Brain microvascular endothelial cell (primary cell): Measurements from ENCODE around the gene CDH24.
A peak's percentile ranks its signal among the peaks of the same experiment; 100 is the strongest.

Experiments used
- DNase-seq: peaks from one replicate; pipeline ENCODE4 v3.0.0-alpha.2; 2020
- H3K27ac ChIP-seq: fragments of 250-450 bp; sonication (Bioruptor Pico); 2 replicates; pipeline ENCODE4 v1.5.1; 2020; ENCODE audit warnings: mild to moderate bottlenecking, moderate library complexity
- H3K27me3 ChIP-seq: fragments of 250-450 bp; sonication (Bioruptor Pico); replicated peaks from 2 replicates; pipeline ENCODE4 v1.5.1; 2020; ENCODE audit warnings: mild to moderate bottlenecking
- H3K36me3 ChIP-seq: fragments of 250-450 bp; sonication (Bioruptor Pico); replicated peaks from 2 replicates; pipeline ENCODE4 v1.5.1; 2020; ENCODE audit warnings: mild to moderate bottlenecking
- H3K4me3 ChIP-seq: 2 replicates; pipeline ENCODE4 v1.5.1; 2011; ENCODE audit warnings: low read depth, mild to moderate bottlenecking, control low read depth, low read length, moderate library complexity
- CTCF ChIP-seq: IDR thresholded peaks from 2 replicates; pipeline ENCODE4 v1.5.1; 2011; ENCODE audit warnings: low read depth, mild to moderate bottlenecking, moderate library complexity, low read length, control low read depth, inconsistent platforms; ENCODE audit errors: missing control alignments
- in situ Hi-C: cut with HindIII; loops from 2 replicates; pipeline ENCODE4 v1.10.0; 2017; ENCODE audit warnings: low sequenced_read_pairs, low pct_ligation_motif_present

CDH24 gene

GRCh38 chr14:23062002-23062401 lies 4.7 kb upstream of the CDH24 start:
- in situ Hi-C loops, result no loop called here
- peaks cover 77% of the 10 kb centered on the region for H3K36me3 ChIP-seq
- H3K4me3 ChIP-seq, result no peak overlapping the region
- peak; percentile 20 for TF ChIP-seq CTCF
- H3K27ac ChIP-seq, result peak overlapping the region; percentile 12
- peak; percentile 96 for DNase-seq
- H3K27me3 ChIP-seq, result no peaks in the 10 kb centered on the region

GRCh38 chr14:23060536-23061260 lies 3.4 kb upstream of the CDH24 start:
- Histone ChIP-seq H3K36me3 (peaks cover 66% of the 10 kb centered on the region), H3K27ac (no peak overlapping the region), H3K27me3 (no peaks in the 10 kb centered on the region), H3K4me3 (no peak overlapping the region)
- TF ChIP-seq CTCF, result no peak
- in situ Hi-C loops, result no loop called here
- DNase-seq, result no peak

GRCh38 chr14:23058654-23059504 lies 1.6 kb upstream of the CDH24 start:
- Histone ChIP-seq H3K4me3 (no peak overlapping the region), H3K27me3 (no peaks in the 10 kb centered on the region), H3K36me3 (peaks cover 48% of the 10 kb centered on the region), H3K27ac (no peak overlapping the region)
- in situ Hi-C loops, result no loop called here
- no peak for TF ChIP-seq CTCF
- DNase-seq, result no peak

- Histone ChIP-seq H3K36me3 (peaks cover 40% of the 10 kb centered on the region), H3K27ac (no peak overlapping the region), H3K27me3 (no peaks in the 10 kb centered on the region), H3K4me3 (peak overlapping the region; percentile 56)
- peak; percentile 97 for TF ChIP-seq CTCF
- in situ Hi-C loops, result no loop called here
- peak; percentile 58 for DNase-seq
Measured at GRCh38 chr14:23057757-23058653, 685 bp upstream of the CDH24 start.

- H3K4me3 ChIP-seq, result peak overlapping the region; percentile 56
- in situ Hi-C loops, result no loop called here
- H3K36me3 ChIP-seq, result peaks cover 28% of the 10 kb centered on the region
- DNase-seq, result peak; percentile 47
- H3K27me3 ChIP-seq, result no peaks in the 10 kb centered on the region
- H3K27ac ChIP-seq, result no peak overlapping the region
- TF ChIP-seq CTCF, result peak; percentile 96
Measured at GRCh38 chr14:23056145-23056955, 970 bp downstream of the CDH24 start.
